NCI-H2107 treated with DMSO at 0.1 percent for 48 hours (cell line): ENCODE results near the gene MAGEB17.

Experiments used
- DNase-seq: peaks from one replicate; lab custom pipeline; 2025; ENCODE audit not compliant: unreplicated experiment; lab: John Stamatoyannopoulos, UW

MAGEB17 gene

GRCh38 chrX:16207634-16208033 lies 40.4 kb downstream of the MAGEB17 start:
- DNase-seq, result no peak

GRCh38 chrX:16208601-16209000 lies 41.3 kb downstream of the MAGEB17 start:
- no peak for DNase-seq

GRCh38 chrX:16210061-16210460 lies 42.8 kb downstream of the MAGEB17 start:
- DNase-seq, result no peak

GRCh38 chrX:16212024-16212423 lies 44.7 kb downstream of the MAGEB17 start:
- DNase-seq, result no peak

- peak; percentile 6 for DNase-seq
These were observed 45.2 kb downstream of the MAGEB17 start for GRCh38 chrX:16212436-16212835.

GRCh38 chrX:16213961-16214360 lies 46.7 kb downstream of the MAGEB17 start:
- no peak for DNase-seq

- DNase-seq, result no peak
These were observed 48.4 kb downstream of the MAGEB17 start for GRCh38 chrX:16215660-16216059.
